ENCODE results near the gene NR1H2.
A peak's percentile ranks its signal among the peaks of the same experiment; 100 is the strongest.
"Not testable (repeated sequence)": the region's sequence is repeated elsewhere in the genome, so short reads cannot be mapped to it uniquely, and the experiment has no call there.

The NR1H2 gene

GRCh38 chr19:50347089-50347581 lies 29.1 kb upstream of the NR1H2 start:
- peak; percentile 66 for DNase-seq

GRCh38 chr19:50349277-50350057 lies 26.8 kb upstream of the NR1H2 start:
- DNase-seq = no peak

DNA sequence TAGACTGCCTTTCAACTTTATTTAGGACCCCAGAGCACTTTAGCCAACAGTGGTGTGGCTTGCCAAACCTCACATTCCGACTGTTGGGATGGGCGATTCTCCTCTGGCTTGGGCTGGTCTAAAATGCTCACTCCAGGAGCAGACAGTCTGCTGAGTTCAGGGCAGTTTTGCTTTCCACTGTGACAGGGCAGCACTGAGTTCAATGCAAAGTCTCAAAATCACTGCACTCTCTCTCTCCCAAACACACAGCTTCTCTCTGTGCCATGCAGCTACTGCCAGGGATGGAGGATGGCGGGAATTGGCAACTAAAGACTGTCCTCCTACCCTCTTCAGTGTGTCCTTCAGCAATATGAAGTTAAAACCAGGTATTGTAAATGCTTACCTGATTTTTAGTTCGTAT lies 24.0 kb upstream of the NR1H2 start:
- no peak for DNase-seq

- DNase-seq = not testable (repeated sequence)
Measured at GRCh38 chr19:50353487-50353880, 22.8 kb upstream of the NR1H2 start.

- no peak for DNase-seq
Measured at GRCh38 chr19:50356691-50357177, 19.5 kb upstream of the NR1H2 start.

DNA sequence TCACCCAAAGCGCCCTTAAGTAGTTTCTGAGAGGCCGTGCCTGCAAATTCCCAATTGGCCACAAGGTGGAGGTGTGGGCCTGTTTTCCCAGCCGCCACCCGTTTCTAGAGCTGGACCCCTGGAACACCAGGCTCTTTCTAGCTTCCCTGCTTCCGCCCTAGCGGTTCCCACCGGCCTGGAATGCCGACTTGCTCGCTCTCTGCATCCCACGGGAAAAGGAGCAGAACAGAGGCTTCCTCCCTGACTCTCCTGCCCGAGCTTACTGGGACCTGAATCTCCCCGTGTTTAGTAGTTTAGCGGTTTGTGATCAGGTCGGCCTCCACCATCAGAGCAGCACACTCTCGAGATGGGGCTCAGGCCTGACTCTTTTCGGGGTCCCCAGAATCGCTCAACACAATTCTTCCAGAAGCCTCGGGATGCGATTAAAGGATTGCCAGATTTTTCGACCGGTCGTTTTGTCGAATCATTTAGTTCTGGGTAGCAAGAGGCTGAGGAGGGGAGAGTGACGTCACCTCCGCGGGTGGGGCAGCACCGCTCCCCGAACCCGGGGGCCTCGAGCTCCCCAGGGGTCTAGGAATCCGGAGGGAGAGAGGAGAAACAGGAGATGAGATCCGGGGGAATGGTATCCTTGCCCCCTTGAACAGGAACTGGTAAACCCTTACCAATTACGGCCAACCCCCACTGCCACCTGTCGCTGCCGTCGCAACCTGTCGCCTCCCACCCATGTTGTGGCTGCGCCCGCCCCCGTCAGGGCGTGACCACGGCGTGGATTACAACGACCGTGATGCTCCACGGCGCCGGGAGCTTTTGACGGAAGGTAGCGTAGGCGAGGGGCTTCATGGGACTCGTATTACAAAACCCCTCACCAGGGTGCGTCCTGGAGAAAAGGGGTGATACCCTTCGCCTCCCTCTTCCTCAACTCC lies 18.8 kb upstream of the NR1H2 start:
- DNase-seq = peak; percentile 90

DNA sequence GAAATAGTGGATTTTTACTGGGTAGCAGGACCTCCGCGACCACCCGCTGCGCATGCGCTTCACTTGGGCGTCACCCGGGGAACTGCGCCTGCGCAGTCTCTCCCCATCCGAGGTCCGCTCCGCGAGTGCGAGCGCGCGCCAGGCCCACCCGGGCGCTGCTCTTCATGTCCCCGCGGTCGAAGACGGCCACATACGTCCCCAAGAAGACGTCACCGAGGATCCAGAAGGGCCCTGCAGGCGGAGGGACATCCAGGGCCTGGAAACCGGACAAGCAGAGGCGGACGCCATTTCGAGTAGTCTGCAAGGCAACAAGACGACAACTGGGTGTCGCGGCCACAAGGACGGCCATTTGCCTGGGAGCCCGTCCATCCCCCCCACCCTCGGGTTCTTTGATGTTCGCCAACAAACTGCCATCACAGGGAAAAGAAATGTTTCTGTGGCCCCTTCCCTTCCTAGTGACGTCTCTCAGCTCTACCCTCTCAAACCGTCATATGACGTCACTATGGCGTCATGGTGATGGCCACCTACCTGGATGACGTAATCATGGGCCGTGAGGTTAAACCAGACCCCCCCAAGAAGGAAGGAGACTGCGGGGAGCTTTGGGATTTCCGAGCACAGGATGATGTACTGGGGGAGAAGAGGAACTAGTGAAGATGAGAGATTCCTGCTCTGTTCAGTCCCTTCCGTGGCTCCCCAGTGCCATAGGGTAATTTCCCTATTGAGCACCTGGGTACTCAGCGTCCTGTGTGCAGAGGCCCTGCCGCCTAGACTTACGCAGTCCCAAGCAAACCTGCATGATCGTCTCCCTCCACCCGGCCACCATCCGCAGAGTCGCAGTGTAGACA lies 17.6 kb upstream of the NR1H2 start:
- peak; percentile 87 for DNase-seq

DNA sequence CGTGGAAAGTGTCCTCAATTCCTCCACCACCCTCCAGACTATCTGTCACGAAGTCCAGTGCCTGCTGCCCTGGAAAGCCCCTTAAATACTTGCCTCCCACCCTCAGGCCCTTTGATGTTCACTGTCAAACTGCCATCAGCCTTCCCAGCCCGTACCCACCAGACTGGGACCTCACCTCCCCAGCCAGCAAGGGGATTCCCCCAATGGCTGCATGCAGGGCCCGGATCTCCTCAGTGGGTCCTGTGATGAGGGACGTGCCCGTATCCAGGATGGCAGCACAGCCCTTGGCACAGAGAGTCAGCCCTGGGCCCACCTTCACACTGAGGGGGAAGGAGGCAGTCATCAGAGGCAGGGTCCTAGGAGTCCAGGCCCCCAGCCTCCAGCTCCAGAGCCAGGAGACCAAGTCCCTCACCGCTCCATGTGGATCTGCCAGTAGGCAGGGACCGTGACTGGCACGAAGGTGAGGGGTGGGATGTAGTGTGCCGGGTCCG lies 16.9 kb upstream of the NR1H2 start:
- DNase-seq = no peak

- DNase-seq = no peak
Measured at GRCh38 chr19:50361290-50362029, 14.8 kb upstream of the NR1H2 start.

- DNase-seq = no peak
Measured at GRCh38 chr19:50362030-50362412, 14.2 kb upstream of the NR1H2 start.

DNA sequence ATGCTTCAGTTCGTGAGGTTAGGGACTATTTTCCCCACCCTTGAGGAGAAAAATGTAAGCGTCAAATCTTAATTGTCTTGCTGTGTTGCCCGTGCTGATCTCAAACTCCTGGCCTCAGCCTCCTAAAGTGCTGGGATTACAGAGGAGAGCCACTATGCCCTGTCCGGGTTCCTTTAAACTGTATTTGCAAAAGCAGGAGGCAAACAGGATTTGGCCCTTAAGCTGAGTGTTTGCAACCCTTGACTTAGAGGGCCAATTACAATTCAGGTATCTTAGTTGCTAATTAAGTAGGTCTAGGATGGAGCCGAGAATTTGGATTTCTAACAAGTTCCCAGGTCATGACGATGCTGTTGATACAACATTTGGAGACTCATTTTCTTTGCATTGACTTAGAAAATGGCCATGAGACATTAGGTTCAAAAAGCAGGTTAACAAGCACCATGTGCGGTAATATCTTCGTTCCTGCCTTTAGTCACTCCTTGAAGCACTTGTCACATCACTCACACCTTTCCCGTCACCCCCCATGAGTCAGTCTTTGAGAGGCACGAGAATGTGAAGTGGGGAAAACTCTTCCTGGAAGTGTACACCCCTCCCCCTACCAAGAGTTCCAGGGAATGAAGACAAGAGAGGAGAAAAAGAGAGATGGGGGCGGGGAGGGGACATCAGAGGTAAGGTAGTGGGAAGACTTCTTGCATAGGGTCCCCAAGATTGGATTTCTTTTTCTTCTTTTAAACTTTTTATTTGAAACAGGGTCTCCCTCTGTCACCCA lies 13.4 kb upstream of the NR1H2 start:
- no peak for DNase-seq

- DNase-seq = no peak
Measured at GRCh38 chr19:50365434-50366306, 10.6 kb upstream of the NR1H2 start, which contains the start of gene NAPSA. NAPSA (minus strand) TSS chr19:50365639; CDS start chr19:50365621, 18 bp downstream.

DNA sequence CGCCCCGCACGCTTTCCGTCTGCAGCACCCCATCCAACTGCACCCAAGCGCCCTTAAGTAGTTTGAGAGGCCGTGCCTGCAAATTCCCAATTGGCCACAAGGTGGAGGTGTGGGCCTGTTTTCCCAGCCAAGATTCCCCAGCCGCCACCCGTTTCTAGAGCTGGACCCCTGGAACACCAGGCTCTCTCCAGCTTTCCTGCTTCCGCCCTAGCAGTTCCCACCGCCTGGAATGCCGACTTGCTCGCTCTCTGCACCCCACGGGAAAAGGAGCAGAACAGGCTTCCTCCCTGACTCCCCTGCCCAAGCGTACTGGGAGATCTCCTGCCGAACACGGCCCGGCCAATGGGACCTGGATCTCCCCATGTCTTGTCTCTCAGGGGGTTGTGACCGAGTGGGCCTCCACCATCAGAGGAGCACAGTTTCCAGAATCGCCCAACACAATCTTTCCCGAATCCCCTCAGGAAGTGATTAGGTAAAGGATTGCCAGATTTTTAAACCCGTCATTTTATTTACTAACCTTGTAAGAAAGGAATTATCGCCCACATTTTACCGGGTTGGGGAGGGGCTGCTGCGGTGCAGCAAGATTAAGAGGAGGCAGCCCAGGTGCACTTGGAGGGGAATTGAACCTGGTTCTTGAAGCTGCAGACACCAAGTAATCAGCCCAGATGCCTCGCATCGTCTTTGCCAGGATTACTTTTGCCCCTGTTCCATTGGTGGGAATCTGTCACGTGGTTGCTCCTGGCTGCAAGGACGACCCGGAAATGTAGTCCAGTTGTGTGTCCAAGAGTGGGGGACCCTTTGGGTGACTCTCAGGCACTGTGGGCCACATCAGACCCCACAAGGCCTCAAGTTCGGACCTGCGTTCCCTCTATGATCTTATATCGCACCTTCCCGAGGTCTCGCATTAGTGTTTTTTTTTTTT lies 7.3 kb upstream of the NR1H2 start:
- DNase-seq = peak; percentile 80

GRCh38 chr19:50371914-50372475 lies 4.3 kb upstream of the NR1H2 start:
- DNase-seq = no peak

GRCh38 chr19:50377051-50377461 lies 799 bp downstream of the NR1H2 start:
- peak; percentile 67 for DNase-seq

GRCh38 chr19:50377517-50377916 lies 1.3 kb downstream of the NR1H2 start:
- no peak for DNase-seq

DNA sequence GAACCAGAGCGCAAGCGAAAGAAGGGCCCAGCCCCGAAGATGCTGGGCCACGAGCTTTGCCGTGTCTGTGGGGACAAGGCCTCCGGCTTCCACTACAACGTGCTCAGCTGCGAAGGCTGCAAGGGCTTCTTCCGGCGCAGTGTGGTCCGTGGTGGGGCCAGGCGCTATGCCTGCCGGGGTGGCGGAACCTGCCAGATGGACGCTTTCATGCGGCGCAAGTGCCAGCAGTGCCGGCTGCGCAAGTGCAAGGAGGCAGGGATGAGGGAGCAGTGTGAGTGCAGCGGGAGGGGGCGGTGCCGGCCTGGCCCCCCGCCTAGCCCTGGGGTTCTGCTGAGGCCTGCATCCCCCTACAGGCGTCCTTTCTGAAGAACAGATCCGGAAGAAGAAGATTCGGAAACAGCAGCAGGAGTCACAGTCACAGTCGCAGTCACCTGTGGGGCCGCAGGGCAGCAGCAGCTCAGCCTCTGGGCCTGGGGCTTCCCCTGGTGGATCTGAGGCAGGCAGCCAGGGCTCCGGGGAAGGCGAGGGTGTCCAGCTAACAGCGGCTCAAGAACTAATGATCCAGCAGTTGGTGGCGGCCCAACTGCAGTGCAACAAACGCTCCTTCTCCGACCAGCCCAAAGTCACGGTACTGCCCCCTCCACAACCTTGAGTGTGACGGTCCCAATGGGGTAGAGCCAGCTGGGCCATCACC lies 2.1 kb downstream of the NR1H2 start:
- DNase-seq = no peak

DNA sequence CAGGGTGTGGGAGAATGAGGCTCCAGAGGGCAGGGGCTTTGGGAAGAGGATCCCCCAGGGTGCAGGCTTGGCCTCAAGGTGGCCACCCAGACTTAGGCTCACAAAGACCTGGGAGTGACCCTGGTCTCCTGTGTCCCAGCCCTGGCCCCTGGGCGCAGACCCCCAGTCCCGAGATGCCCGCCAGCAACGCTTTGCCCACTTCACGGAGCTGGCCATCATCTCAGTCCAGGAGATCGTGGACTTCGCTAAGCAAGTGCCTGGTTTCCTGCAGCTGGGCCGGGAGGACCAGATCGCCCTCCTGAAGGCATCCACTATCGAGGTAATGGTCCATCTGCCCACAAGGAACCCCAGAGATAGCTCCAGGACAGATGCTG lies 2.6 kb downstream of the NR1H2 start:
- DNase-seq = no peak

All from CD4-positive, alpha-beta T cell treated with Interleukin-15 for 1 hour (primary cell).